ENCODE results near the gene ATG9B.
"Not testable (repeated sequence)": the region's sequence is repeated elsewhere in the genome, so short reads cannot be mapped to it uniquely, and the experiment has no call there.

ATG9B gene

GRCh38 chr7:151035902-151036301, 11.6 kb upstream of the ATG9B start:
- no peak for DNase-seq

- DNase-seq = no peak
Measured at GRCh38 chr7:151035026-151035717, 10.9 kb upstream of the ATG9B start.

- no peak for DNase-seq
Measured at GRCh38 chr7:151034312-151035025, 10.2 kb upstream of the ATG9B start.

DNA sequence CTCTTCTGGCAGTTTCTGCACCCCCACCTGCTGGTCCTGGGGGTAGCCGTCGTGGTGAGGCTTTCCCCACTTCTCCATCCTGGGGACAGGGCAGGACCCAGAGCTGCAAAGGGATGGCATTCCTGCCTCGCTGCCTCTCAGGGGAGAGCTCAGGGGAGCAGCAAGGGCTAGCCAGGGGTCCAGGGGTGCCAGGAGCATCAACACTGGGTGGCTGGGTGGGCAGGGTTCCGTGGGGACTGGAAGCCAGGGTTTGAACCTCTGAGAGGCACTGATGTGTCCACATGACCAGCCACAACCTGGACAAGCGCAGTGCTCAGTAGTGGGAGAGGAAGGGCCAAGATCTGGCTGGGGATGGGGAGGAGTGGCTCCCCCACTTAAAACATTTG, 9.6 kb upstream of the ATG9B start:
- no peak for DNase-seq

DNA sequence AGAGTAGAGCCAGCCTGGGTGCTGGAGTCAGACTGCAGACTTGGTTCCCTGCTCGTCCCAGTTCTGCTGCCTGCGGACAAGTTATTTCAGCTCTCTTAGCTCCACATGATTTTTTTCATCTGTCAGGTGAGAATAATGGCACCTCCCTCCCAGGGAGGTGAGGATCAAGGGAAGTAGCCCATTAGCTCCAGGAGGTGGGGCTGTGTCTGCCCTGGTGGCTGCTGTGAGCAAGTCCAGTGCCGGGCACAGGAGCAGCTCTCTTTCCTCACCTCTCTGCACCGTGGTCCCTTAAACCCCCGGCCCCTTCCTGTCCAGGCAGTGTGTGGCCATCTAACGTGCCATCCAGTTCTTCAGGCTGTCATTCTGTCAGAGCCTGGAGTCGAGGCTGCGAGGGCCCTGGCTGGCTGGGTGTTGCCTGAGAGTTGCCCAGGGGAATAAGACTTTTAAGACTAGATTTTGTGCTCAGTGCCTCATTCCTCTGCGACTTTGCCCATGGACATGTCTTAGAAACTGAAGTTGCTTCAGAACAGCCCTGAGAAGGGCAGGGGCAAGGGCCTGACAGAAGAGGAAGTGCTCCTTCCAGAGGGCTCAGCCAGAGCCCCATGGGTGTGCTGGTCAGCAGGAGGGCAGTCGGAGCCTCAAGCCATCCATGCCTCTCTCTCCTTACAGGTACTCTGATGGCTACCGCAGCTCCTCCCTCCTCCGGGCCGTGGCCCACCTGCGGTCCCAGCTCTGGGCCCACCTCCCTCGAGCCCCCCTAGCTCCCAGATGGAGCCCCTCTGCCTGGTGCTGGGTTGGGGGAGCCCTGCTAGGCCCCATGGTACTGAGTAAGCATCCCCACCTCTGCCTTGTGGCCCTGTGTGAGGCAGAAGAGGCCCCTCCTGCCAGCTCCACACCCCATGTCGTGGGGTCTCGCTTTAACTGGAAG, 8.9 kb upstream of the ATG9B start:
- DNase-seq = no peak

- DNase-seq = no peak
Measured at GRCh38 chr7:151031011-151031410, 6.7 kb upstream of the ATG9B start.

GRCh38 chr7:151028948-151029501, 4.7 kb upstream of the ATG9B start:
- DNase-seq = no peak

DNA sequence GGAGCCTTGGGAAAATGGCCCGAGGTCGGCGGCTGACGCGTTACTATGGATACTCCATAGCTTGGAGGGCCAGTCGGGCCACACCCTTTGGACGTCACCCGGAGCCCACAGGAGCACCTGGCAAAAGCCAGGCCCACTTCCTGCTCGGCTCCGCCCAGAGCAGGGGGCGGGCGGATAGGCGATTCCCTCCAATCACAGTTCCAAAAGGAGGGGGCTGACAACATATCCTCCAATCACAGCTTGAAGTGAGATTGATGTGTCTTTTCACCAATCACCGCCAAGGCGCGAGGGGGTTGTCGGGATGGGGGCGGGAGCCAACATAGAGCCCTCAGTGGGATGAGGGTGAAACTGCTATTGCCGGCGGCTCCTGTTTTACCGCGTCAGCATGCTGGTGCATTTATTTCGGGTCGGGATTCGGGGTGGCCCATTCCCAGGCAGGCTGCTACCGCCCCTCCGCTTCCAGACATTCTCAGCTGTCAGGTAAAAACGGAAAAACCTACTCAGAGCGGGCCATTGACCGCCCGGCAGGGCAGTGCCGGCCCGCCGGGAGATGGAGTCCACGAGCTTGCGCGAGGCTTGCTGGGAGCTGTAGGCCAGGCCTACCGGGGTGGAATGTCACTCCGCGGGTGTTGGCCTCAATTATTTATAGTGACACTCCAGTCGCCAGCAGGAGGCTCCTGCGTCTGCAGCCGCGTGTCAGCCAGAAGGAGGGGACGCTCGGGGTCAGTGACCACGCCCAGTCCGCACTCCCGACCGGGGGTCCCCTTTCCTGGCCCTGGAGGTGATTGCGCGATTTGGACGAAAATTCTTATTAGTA, 4.0 kb upstream of the ATG9B start, which contains the start of gene ABCB8:
Gene ABCB8 (plus strand): TSS at position 320 of the 817 bp plus-strand sequence. CDS start 66 bp downstream, at position 386.
- peak; percentile 100 for DNase-seq

DNA sequence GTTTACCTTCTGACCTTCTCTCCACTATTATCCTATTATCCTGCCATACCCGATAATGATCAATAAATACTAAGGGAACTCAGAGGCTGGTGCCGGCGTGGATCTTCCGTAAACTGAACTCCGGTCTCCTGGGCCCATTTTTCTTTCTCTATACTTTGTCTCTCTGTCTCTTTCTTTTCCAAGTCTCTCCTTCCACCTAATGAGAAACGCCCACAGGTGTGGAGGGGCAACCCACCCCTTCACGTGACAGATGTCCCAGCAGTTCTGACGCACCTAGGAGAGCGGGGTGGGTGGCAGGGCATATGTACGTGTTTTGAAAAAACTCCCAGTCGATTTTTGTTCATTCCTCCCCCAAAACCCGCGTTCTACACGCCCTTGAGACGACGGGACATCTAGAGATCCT, 3.4 kb upstream of the ATG9B start:
- DNase-seq = not testable (repeated sequence)

GRCh38 chr7:151026771-151027727, 2.8 kb upstream of the ATG9B start:
- not testable (repeated sequence) for DNase-seq

DNA sequence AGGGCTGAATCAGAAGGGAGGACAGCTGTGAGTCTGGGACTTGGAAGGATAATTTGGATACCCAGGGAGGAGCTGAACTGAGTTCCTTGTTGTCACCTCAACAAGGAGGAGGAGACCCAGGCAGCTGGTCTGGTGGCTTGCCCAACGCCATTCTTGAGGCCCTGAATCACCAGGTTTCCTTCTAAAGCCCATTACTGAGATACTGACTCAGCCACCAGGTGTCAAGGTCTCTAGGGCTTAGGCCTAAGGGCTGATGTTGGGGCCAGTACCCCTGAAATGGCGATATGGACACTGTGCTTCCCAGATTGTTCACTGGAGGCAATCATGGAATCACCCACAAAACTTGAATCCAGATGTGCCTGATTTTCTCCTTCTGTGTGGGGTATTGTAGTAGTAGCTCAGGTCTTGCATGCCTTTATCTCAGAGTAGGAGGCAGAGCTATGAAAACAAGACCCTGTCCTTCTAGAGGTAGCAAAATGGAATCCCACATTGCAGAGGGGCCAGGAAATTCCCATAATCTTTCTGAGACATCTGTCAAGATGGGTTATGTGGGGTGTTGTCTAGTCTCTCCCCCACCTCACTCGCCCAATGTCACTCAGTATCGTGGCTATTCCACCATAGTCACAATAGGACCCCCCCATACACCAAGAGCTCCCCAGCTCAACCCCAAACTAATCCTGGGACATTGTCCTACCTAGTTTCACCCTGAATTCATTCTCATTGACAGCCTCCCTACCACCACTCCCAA, 1.8 kb upstream of the ATG9B start:
- DNase-seq = no peak

- DNase-seq = no peak
Measured at GRCh38 chr7:151023232-151023631, 1.1 kb downstream of the ATG9B start.

GRCh38 chr7:151020231-151020630, 4.1 kb downstream of the ATG9B start:
- DNase-seq = no peak

DNA sequence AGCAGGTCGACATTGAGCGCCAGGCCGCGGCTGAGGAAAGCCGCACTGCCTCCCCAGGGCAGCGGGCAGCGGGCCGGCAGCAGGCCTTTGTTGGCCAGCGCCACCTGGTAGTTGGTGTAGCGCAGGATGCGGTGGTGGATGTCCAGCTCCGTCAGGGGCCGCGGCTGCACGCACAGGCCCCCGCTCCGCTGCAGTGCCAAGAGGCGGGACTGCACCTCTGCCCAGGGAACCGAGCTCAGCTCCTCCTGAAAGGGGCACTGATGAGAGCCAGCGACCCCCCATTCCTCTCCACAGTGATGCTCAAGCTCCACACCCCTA, 5.2 kb downstream of the ATG9B start:
- DNase-seq = no peak

- DNase-seq = peak; percentile 44
Measured at GRCh38 chr7:151018421-151019129, 5.7 kb downstream of the ATG9B start.

DNA sequence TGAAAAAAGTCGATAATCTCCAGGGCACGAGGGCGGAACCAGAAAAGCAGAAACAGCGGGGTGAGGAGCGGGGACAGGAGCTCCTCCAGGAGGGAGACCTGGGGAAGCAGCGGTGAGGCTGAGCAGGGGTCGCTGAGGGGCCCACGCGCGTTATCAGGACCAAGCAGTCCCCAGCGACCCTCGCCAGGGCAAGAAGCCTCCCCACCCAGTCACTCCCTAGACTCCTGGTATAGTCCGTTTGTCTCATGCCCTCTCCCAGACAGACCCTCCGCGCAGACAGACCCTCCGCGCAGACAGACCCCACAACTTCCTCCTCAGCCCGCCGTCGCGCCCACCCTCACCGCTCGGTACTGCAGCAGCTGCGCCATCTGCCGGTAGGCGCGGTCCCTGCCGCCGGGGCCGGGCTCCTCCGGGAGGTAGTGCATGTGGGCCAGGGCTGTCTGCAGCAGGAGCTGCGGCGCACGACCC, 6.3 kb downstream of the ATG9B start:
- peak; percentile 83 for DNase-seq

GRCh38 chr7:151017370-151017952, 6.8 kb downstream of the ATG9B start:
- DNase-seq = no peak

DNA sequence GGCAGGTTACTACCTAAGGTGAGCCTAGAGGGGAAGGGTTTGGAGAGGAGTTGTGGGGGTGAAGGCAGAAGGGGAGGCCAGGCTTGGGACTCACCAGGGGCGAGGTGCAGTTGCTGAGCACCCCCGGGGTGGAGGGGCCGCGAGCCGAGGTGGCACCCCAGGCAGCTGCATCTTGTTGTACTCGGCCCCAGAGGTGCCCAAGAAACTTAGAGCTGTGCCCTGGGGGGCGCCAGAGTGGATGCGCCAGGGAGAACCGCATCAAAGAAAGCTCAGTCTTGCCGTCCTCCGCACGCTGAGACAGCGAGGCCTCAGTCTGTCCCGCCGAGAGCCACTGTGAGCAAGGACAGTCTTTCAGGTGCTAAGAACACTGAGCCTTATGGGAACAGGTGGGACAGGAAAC, 7.4 kb downstream of the ATG9B start:
- DNase-seq = no peak

- DNase-seq = no peak
Measured at GRCh38 chr7:151016505-151016904, 7.8 kb downstream of the ATG9B start.

Measured in CD4-positive, alpha-beta T cell treated with Interleukin-21 for 1 hour (primary cell).